Measurements from ENCODE around the gene SUN2.

The SUN2 gene

DNA sequence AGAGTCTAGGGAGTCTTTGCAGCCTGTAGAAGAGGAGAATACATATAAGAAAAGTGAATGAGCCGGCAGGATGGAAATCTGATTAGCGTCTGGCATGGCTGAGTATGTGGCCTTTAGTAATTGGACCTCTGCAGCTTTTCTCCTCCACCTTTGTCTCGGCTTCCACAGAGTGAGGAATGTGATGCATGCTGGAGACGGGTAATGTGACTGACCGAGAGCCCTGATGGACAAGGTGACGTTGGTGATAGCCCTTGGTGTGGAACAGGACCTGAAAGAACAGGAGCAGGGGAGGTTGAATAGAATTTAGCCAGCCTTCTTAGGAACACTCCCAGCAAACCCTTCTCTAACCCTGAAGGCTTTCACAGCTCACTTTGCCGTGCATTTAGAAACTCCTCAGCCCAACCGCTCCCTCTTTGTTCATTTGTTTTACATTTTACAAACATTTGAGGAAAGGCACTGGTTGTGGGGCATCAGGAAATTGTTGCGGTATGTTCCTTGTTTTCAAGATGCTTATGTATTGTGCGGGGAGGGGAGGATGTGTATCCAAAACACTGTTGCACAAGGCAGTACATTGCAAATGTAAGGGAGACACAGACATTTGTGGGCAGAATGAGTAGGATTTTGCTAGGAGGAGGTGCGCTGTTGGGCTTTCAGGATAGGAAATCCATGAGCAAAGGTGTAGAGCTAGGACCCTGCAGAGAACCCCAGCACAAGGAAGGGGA is 43.2 kb downstream of the SUN2 start:
- peaks cover 7% of the 10 kb centered on the region; the same call in 1 of the 2 replicates for H3K36me3 ChIP-seq (replicated peaks; ENCODE audit: insufficient read depth, low read length)
- no peaks in the 10 kb centered on the region for H3K27me3 ChIP-seq (replicated peaks; ENCODE audit: insufficient read depth, low read length)
- H4K20me1 ChIP-seq (ENCODE audit: insufficient read depth, low read length), result peaks cover 73% of the 10 kb centered on the region
- H3K9ac ChIP-seq (ENCODE audit: low read length), result no peak overlapping the region
- no peaks in the 10 kb centered on the region for H3K9me2 ChIP-seq (replicated peaks; ENCODE audit: insufficient read depth, low read length)
- H2AFZ ChIP-seq (ENCODE audit: low read length), result no peak overlapping the region
- H3K4me3 ChIP-seq (ENCODE audit: low read length), result no peak overlapping the region
- H3K4me1 ChIP-seq (ENCODE audit: low read length), result peaks cover 26% of the 10 kb centered on the region
- 0 out of 2 replicates have a peak, but pooled peaks cover 5% of the 10 kb centered on the region for H3F3A ChIP-seq (ENCODE audit: insufficient read depth, low read length)
- TF ChIP-seq EZH2 (optimal IDR thresholded peaks at IDR 0.05; ENCODE audit: low read depth, low read length), result no peak
- TF ChIP-seq EZH2phosphoT487 (IDR thresholded peaks at IDR 0.05; ENCODE audit: low read length), result no peak
- TF ChIP-seq, protein P1, sequence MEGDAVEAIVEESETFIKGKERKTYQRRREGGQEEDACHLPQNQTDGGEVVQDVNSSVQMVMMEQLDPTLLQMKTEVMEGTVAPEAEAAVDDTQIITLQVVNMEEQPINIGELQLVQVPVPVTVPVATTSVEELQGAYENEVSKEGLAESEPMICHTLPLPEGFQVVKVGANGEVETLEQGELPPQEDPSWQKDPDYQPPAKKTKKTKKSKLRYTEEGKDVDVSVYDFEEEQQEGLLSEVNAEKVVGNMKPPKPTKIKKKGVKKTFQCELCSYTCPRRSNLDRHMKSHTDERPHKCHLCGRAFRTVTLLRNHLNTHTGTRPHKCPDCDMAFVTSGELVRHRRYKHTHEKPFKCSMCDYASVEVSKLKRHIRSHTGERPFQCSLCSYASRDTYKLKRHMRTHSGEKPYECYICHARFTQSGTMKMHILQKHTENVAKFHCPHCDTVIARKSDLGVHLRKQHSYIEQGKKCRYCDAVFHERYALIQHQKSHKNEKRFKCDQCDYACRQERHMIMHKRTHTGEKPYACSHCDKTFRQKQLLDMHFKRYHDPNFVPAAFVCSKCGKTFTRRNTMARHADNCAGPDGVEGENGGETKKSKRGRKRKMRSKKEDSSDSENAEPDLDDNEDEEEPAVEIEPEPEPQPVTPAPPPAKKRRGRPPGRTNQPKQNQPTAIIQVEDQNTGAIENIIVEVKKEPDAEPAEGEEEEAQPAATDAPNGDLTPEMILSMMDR (IDR thresholded peaks at IDR 0.05; ENCODE audit: low read length), result no peak
- H3K79me2 ChIP-seq (ENCODE audit: low read length), result peaks cover 100% of the 10 kb centered on the region
- no peak overlapping the region for H3K4me2 ChIP-seq (ENCODE audit: low read depth, low read length)
- H3K27ac ChIP-seq (ENCODE audit: low read length), result no peak overlapping the region
- H3K9me3 ChIP-seq (replicated peaks; ENCODE audit: insufficient read depth, low read length), result no peaks in the 10 kb centered on the region
- no peak for DNase-seq

DNA sequence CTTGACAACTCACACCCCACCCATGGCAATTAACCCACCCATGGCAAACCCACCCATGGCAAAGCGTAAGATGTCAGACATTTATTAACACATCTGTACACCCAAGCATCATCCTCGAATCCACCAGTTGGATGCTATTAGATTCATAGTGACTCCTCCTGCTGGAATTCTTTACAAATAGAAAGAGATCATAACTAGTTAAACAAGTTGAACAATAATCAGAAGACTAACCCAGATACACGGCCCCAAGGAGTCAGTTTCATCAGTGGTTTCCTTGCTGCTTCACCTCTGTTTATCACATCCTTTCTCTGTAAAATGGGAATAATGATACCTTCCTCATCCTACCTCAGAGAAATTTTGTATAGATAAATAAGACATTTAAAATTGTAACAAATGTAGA is 44.9 kb downstream of the SUN2 start:
- Histone ChIP-seq H3K79me2 (ENCODE audit: low read length) (peaks cover 100% of the 10 kb centered on the region), H3K4me1 (ENCODE audit: low read length) (peaks cover 27% of the 10 kb centered on the region), H3K4me2 (ENCODE audit: low read depth, low read length) (no peak overlapping the region), H3K27ac (ENCODE audit: low read length) (no peak overlapping the region), H3K9me2 (replicated peaks; ENCODE audit: insufficient read depth, low read length) (no peaks in the 10 kb centered on the region), H3F3A (ENCODE audit: insufficient read depth, low read length) (peaks cover 16% of the 10 kb centered on the region; the same call in 1 of the 2 replicates), H3K36me3 (replicated peaks; ENCODE audit: insufficient read depth, low read length) (peaks cover 7% of the 10 kb centered on the region; the same call in 1 of the 2 replicates), H2AFZ (ENCODE audit: low read length) (no peak overlapping the region), H3K27me3 (replicated peaks; ENCODE audit: insufficient read depth, low read length) (no peaks in the 10 kb centered on the region), H4K20me1 (ENCODE audit: insufficient read depth, low read length) (peaks cover 63% of the 10 kb centered on the region), H3K9ac (ENCODE audit: low read length) (no peak overlapping the region), H3K9me3 (replicated peaks; ENCODE audit: insufficient read depth, low read length) (no peaks in the 10 kb centered on the region), H3K4me3 (ENCODE audit: low read length) (no peak overlapping the region)
- DNase-seq, result no peak
- TF ChIP-seq, protein P1 (IDR thresholded peaks at IDR 0.05; ENCODE audit: low read length), result no peak
- TF ChIP-seq EZH2 (optimal IDR thresholded peaks at IDR 0.05; ENCODE audit: low read depth, low read length) (no peak), EZH2phosphoT487 (IDR thresholded peaks at IDR 0.05; ENCODE audit: low read length) (no peak)

DNA sequence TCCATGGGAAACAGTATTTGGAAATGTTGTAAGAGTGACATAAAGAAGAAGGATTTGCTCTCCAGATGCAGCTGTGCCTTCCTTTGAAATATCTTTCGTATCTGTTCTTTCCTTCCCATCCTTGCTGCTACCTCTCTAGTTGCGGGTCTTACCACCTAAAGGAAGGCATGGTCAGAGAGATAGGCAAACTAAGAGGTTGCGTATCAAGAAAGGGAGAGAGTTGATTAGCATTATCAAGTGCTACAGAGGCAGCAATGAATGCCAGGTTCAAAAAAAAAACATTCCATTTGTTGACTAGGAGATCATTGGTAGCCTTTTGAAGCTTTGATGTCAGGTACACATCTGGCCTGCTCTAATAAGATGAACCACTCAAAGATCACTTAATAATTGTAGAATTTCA is 45.4 kb downstream of the SUN2 start:
- no peaks in the 10 kb centered on the region for H3K27me3 ChIP-seq (replicated peaks; ENCODE audit: insufficient read depth, low read length)
- H3K36me3 ChIP-seq (replicated peaks; ENCODE audit: insufficient read depth, low read length), result peaks cover 7% of the 10 kb centered on the region; the same call in 1 of the 2 replicates

More for the DNA sequence above, 45.4 kb downstream of the SUN2 start:
- H4K20me1 ChIP-seq (ENCODE audit: insufficient read depth, low read length), result peaks cover 60% of the 10 kb centered on the region
- H3K27ac ChIP-seq (ENCODE audit: low read length), result no peak overlapping the region
- H3K4me3 ChIP-seq (ENCODE audit: low read length), result no peak overlapping the region
- TF ChIP-seq EZH2phosphoT487 (IDR thresholded peaks at IDR 0.05; ENCODE audit: low read length) (no peak), EZH2 (optimal IDR thresholded peaks at IDR 0.05; ENCODE audit: low read depth, low read length) (no peak)
- TF ChIP-seq, protein P1 (IDR thresholded peaks at IDR 0.05; ENCODE audit: low read length), result no peak
- no peaks in the 10 kb centered on the region for H3K9me3 ChIP-seq (replicated peaks; ENCODE audit: insufficient read depth, low read length)
- no peak overlapping the region for H3K4me2 ChIP-seq (ENCODE audit: low read depth, low read length)
- H3K9ac ChIP-seq (ENCODE audit: low read length), result no peak overlapping the region
- H3K4me1 ChIP-seq (ENCODE audit: low read length), result peaks cover 27% of the 10 kb centered on the region
- H3K9me2 ChIP-seq (replicated peaks; ENCODE audit: insufficient read depth, low read length), result no peaks in the 10 kb centered on the region
- H2AFZ ChIP-seq (ENCODE audit: low read length), result no peak overlapping the region
- peaks cover 96% of the 10 kb centered on the region for H3K79me2 ChIP-seq (ENCODE audit: low read length)
- DNase-seq, result no peak
- peaks cover 16% of the 10 kb centered on the region; the same call in 1 of the 2 replicates for H3F3A ChIP-seq (ENCODE audit: insufficient read depth, low read length)

Measured in MM.1S (cell line).